Dermis blood vessel endothelial cell (primary cell): ENCODE measurements around the gene TNFAIP8. TPM values are rescaled to one million over a fixed set of nuclear protein-coding genes. Genes with fewer than 3 reads are reported as not detected.
"Not testable (repeated sequence)": the region's sequence is repeated elsewhere in the genome, so short reads cannot be mapped to it uniquely, and the experiment has no call there.

ENCODE experiments used
- DNase-seq: peaks from one replicate; pipeline ENCODE4 v3.0.0; 2010
- total RNA-seq: library from RNA; depleted of rRNA; stranded (reverse); fragments of >200 nt; gene quantifications from 2 replicates; pipeline ENCODE4 v1.2.3, GENCODE V29; 2014

TNFAIP8 gene
- total RNA-seq, 1 donor from 2014 or later = 13.6 TPM

GRCh38 chr5:119397518-119398380 lies 41.9 kb downstream of the TNFAIP8 start:
- peak; percentile 40 for DNase-seq

GRCh38 chr5:119398727-119399466 lies 43.1 kb downstream of the TNFAIP8 start:
- no peak for DNase-seq

DNA sequence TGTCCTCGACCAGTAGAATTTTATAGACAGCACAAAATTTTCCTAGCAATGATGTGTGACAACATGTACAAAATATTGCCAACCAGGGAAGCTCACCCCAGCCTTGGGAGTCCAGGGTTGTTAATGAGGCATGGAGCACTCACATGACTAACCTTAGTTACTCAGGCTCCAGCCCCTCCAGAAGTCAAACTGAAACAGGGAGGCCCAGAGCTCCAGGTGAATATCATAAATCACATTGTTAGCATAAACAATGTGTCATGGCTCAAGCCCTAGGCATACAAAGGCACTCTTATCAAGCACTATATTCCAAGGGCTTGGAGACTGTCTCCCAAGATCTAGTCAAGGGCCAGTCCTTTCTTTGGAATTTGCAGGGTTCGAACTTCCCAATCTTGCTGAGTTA lies 44.4 kb downstream of the TNFAIP8 start:
- no peak for DNase-seq

DNA sequence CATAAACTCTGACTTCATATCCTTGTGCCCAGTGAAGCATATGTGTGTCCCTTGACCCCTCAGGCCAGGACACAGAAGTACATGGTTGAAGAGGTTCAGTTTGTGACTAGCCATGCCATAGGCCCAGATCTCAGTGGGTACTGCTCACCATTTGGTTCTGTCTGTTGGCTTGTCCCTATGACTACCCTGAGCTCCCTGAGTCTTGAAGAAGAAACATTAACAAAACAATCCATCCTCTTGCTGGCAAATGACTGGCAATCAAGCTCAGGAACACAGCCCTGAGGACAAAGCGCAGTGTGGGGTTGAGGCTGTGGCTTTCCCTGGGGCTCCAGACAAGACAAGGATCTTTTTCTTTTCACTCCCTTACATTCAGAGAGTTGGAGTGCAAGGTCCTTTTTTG lies 46.3 kb downstream of the TNFAIP8 start:
- no peak for DNase-seq

GRCh38 chr5:119402555-119402954 lies 46.7 kb downstream of the TNFAIP8 start:
- no peak for DNase-seq

GRCh38 chr5:119404033-119404432 lies 48.2 kb downstream of the TNFAIP8 start:
- no peak for DNase-seq

GRCh38 chr5:119405419-119405818 lies 49.6 kb downstream of the TNFAIP8 start:
- no peak for DNase-seq

DNA sequence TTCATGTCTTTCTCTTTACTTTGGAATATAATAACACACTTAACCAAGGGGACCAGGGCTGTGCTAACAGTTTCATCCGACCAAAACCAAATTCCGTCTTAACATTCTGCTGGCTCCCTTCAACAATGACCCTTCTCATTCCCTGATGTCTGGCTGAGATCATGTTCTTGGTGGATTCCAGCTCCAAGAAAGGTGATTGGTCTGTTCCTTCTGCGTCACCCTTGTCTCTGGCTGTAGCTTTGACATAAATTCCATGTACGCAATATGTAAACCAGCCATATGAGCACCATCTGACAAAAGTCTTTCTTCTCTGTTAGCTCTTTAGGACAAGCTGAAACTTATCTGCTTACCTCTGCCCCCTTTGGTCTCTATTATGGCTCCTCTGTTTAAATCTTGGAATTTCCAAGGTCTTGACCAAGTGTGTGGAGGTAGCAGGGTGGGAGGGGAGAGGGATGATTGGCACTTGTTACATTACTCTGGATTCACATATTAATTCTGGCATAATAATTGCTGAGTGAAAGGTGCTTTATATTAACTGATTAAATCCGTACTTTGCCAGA lies 50.8 kb downstream of the TNFAIP8 start:
- no peak for DNase-seq

DNA sequence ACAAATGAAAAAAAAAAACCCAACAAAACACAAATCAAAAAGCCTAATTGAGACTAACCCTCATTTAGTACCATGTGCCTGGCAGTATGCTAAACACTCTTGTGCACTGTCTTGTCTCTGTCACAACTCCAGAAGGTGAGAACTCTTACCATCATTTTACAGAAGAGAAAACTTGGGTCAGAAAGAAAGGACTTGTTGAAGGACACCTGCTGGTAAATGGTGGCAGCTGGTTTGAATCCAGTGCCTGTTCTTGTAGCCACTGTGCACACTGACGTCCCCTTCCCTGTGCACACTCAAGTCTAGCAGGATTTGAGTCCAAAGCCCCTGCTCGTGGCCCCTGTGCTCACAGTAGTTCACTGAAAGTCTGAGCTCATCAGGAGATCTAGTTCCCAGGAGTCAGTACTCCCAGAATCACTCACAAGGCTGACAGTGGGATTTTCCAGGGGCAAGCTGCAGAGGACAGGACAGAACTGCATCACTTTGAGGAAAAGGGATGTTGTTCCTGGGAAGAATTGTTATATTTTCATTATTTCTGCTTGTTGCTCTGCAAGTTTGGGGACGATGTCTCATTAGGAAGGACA lies 53.5 kb downstream of the TNFAIP8 start:
- DNase-seq = peak; percentile 9

DNA sequence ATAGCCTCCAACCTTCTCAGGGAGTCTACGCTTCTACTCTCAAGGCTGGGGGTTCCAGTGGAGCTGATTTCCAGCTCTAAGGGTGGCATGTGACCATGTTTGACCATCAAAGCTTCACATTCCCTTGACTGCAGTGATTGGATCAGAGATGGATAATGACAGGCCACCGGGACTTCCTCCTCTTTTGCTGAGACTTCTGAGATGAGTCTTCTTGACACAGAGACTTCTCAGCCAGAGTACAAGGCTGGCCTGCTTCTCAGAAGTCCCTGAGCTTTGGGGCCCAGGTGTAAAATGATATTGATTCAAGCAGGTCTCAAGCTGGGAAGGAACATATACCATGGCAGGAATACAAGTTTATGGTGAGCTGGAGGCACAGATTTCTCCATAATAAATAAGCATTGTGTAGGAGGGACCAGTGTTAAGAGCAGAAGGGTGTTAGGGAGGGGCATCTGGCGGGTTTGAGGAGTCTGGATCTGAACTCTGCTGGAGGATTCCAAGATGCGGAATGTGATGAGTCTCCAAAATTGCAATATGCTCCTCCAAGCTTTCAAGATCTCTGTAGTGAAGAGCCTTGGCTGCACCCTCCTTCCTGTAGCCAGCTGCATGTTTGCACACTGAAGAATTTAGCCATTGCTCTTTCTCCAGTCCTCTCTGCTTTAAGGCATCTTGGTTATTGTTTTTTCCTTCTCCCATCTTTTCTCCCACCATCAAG lies 54.8 kb downstream of the TNFAIP8 start:
- no peak for DNase-seq

GRCh38 chr5:119411361-119412278 lies 55.8 kb downstream of the TNFAIP8 start:
- peak; percentile 89 for DNase-seq

- DNase-seq = no peak
These were observed 56.7 kb downstream of the TNFAIP8 start for GRCh38 chr5:119412279-119413227.

- not testable (repeated sequence) for DNase-seq
These were observed 58.4 kb downstream of the TNFAIP8 start for GRCh38 chr5:119414124-119414734.

- DNase-seq = no peak
These were observed 62.2 kb downstream of the TNFAIP8 start for GRCh38 chr5:119417891-119418605.

GRCh38 chr5:119418606-119419100 lies 62.8 kb downstream of the TNFAIP8 start:
- DNase-seq = no peak

- no peak for DNase-seq
These were observed 64.3 kb downstream of the TNFAIP8 start for GRCh38 chr5:119420169-119420568.

DNA sequence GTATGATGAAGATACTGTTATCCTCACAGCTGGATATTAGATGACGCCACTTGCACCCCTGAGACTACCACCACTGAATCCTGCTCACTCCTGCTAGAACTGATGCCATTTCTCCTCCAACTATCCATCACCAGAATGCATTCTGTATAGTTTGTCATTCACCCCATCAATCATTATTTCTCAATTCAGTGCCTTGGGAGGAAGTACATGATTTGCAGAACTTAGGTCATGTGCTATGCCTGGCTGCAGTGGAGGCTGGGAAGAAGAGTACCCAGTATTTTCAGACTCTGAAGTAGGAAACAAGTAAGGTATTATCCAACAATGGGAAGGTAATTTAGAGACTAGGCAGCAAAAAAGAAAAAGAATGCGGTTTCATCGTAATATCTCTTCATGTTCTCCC lies 70.2 kb downstream of the TNFAIP8 start:
- DNase-seq = no peak

DNA sequence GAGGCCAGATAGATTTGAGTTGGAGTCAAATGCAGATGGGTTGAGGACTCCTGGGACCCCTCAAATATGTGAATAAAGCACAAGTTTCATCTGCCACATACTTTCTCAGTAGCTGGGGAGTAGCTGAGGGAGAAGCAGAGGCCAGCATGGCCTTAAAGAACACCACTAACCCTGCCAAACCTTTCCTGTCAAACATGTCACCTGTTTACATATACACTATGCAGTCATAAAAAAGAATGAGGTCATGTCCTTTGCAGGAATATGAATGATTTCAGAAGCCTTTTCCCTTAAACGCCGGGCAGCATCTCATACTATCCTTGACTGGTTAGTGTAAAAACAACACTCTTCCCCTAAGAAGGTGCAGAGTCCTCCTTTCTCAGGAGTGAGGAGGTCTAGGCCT lies 71.2 kb downstream of the TNFAIP8 start:
- no peak for DNase-seq

DNA sequence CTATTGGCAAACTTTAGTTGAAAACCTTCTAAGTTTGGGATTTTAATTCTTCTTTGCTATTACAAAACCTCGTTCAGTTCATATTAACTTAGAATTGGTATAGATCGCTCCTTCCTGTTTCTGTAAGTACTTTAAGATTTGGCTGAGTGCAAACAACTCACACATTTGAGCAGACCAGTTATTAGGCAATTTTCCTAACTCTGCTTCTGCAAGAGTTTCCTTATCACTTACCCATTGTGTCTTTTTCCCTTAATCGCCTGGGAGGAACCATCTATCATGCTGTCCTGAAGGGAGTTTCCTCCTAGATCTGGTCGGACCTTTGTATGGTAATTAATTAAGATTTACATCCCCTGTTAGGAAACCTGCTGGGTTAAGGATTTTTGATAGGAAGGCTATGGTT lies 71.8 kb downstream of the TNFAIP8 start:
- DNase-seq = not testable (repeated sequence)
